PFSK-1 (cell line): ENCODE measurements around the gene PSMD3.
A peak's percentile ranks its signal among the peaks of the same experiment; 100 is the strongest.

Experiments used
- FOXP2 ChIP-seq: optimal IDR thresholded peaks from 2 replicates; pipeline ENCODE3; 2011; ENCODE audit warnings: borderline replicate concordance, control low read depth, inconsistent platforms; ENCODE audit not compliant: insufficient read depth; ENCODE audit errors: extremely low read length, extremely low read depth
- POLR2AphosphoS5 ChIP-seq: IDR thresholded peaks from 2 replicates; pipeline ENCODE4 v1.6.1; 2012; ENCODE audit warnings: low read depth, mild to moderate bottlenecking, control low read depth, low read length, moderate library complexity
- REST ChIP-seq, 2 experiments: IDR thresholded peaks; 2 replicates each; pipeline versions ENCODE4 v1.6.1 to v1.8.0; 2011 to 2012; ENCODE audit warnings: low read depth in 2 of 2, low read length in 2 of 2, control low read depth in 1 of 2, inconsistent platforms in 1 of 2, mild to moderate bottlenecking in 1 of 2, moderate library complexity in 1 of 2; ENCODE audit not compliant: insufficient read depth in 1 of 2
- SIN3A ChIP-seq: IDR thresholded peaks from 2 replicates; pipeline ENCODE4 v1.6.1; 2012; ENCODE audit warnings: mild to moderate bottlenecking, low read length, moderate library complexity, borderline replicate concordance; ENCODE audit not compliant: insufficient read depth
- TAF1 ChIP-seq: IDR thresholded peaks from 2 replicates; pipeline ENCODE4 v1.6.1; 2012; ENCODE audit warnings: low read length, control low read depth, borderline replicate concordance; ENCODE audit not compliant: insufficient read depth

Gene PSMD3

GRCh38 chr17:39937447-39937846, 43.2 kb upstream of the PSMD3 start:
- TF ChIP-seq POLR2AphosphoS5 (no peak), SIN3A (no peak), FOXP2 (no peak), REST (IDR thresholded peaks at IDR 0.05; ENCODE audit: insufficient read depth in 1 of 2, low read depth in 2 of 2, low read length in 2 of 2) (no peak), TAF1 (no peak)

GRCh38 chr17:39938140-39938869, 42.3 kb upstream of the PSMD3 start:
- TF ChIP-seq TAF1 = no peak
- no peak for TF ChIP-seq SIN3A
- TF ChIP-seq POLR2AphosphoS5 = no peak
- TF ChIP-seq FOXP2 = no peak
- TF ChIP-seq REST (IDR thresholded peaks at IDR 0.05; ENCODE audit: insufficient read depth in 1 of 2, low read depth in 2 of 2, low read length in 2 of 2) = no peak

- no peak for TF ChIP-seq REST (IDR thresholded peaks at IDR 0.05; ENCODE audit: insufficient read depth in 1 of 2, low read depth in 2 of 2, low read length in 2 of 2)
- no peak for TF ChIP-seq FOXP2
- TF ChIP-seq TAF1 = no peak
- TF ChIP-seq SIN3A = no peak
- TF ChIP-seq POLR2AphosphoS5 = no peak
Measured at GRCh38 chr17:39939106-39939505, 41.5 kb upstream of the PSMD3 start.

GRCh38 chr17:39939588-39940419, 40.8 kb upstream of the PSMD3 start:
- TF ChIP-seq SIN3A (no peak), FOXP2 (peak; percentile 23), REST (IDR thresholded peaks at IDR 0.05; ENCODE audit: insufficient read depth in 1 of 2, low read depth in 2 of 2, low read length in 2 of 2) (no peak; a peak in 1 of 4 replicates)
